GOT3 (cell line): Measurements from ENCODE around the gene ADARB1.

Experiments
- DNase-seq: peaks from one replicate; lab custom pipeline; 2025; ENCODE audit warnings: mixed read lengths; lab: John Stamatoyannopoulos, UW

Gene ADARB1

DNA sequence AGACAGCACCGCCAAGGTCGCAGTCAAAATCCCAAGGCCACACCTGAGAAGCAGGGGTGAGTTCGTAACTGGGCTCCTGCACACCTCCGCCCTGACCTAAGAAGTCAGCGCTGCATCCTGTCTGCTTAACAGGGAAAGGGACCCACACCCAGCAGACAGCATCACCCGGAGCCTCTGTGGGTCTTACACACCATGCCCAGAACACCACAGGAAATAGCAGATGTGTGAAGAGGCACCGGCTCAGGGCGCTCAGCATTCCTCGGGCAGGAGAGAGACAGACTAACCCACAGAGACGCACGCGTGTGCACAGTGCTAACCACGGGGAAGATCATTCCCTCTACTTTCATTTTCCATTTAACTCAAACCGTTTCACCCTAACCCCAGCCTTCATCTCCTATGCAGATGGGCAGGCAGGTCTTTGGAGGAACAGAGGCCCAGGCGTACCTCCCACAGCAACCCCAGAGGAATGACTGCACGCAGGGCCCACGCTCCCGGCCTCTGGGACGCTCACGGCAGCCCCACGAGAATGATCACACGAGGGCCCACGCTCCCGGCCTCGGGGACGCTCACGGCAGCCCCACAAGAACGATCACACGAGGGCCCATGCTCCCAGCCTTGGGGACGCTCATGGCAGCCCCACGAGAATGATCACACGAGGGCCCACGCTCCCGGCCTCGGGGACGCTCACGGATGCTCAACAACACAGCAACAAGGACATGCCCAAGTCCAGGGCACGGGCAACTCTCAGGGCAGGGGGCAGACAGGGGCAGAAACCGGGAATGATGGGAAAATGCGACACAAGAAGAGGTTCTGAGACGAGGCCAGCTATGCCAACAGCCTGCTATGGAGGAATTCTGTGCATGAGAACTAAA, 192.4 kb downstream of the ADARB1 start:
- DNase-seq, result no peak

DNA sequence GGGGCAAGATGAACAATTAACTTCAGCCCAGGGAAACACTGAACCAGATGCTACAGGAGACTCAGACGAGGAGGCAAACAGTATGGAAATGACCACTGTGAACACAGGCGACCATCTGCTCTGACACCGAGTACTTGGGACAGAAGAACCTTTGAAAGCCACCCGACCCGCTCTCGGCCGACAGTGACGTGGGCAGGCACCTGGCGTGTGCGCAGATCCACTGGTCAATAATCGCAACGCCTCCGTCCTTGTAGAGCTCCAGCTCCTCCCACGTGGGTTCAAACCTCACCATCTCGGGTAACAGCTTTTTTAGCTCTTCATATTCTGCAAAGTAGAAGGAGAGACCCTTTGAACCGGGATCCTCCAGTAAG, 193.0 kb downstream of the ADARB1 start:
- no peak for DNase-seq

DNA sequence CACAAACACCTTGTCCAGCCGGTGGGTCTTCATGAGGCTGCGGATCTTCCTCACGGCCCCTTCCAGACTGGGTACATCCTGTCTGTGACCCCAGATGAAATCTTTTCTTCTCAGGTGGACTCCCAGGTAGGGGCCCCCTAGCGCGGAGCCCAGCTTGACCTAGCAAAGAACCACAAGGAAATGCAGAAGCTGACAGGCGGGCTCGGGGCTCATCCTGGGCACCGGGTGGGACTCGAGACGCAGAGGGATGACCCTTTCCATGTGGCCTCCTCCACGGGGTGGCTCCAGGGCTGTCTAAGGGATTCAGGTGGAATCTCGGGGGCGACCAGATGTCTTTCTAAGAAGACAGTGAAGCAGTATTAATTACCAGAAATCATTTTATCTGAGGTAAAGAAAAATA, 195.5 kb downstream of the ADARB1 start:
- DNase-seq, result no peak

DNA sequence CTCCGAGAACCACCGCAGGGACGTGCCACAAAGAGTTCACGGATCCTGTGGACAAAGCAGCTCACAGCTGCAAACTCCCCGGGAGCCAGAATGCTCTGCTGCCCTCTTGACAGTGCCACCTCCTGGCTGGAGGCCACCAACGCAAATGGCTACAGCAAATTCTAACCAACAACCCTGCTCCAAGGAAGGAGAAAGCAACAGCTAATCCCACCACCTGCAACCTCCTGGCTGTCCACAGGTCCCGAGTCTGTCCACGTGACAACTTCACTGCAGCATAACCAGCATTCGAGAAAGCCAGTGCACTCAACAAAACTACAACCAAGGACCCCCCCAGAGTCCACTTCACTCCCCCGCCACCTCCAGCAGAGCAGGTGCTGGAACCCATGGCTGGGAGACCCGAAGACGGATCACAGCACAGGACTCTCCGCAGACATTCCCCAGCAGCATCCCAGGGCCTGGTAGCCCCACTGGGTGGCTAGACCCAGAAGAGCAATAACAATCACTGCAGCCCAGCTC, 196.0 kb downstream of the ADARB1 start:
- DNase-seq, result no peak
